Ovary (tissue), 9 donors: ENCODE measurements around the gene SLC4A2. TPM values are rescaled to one million over a fixed set of nuclear protein-coding genes. Genes with fewer than 3 reads are reported as not detected.

Experiments used
- DNase-seq, 5 donors: peaks; one replicate each; pipeline ENCODE4 v3.0.0-alpha.2; 2019 to 2020
- H3K27ac ChIP-seq, 2 donors: fragments of 200-600 bp; one replicate each; pipeline versions ENCODE4 v1.5.1 to v1.8.0; 2019 to 2022
- H3K27me3 ChIP-seq: fragments of 200-600 bp; one replicate; pipeline ENCODE4 v1.8.0; 2022
- H3K36me3 ChIP-seq: fragments of 200-600 bp; sonication (generic); one replicate; pipeline ENCODE4 v1.5.1; 2019
- H3K4me1 ChIP-seq: one replicate; pipeline ENCODE4 v1.8.1; 2013; ENCODE audit warnings: mild to moderate bottlenecking, moderate library complexity; ENCODE audit not compliant: insufficient read depth
- H3K4me3 ChIP-seq: fragments of 200-600 bp; sonication (generic); one replicate; pipeline ENCODE4 v1.5.1; 2017
- H3K9me3 ChIP-seq, 2 donors: fragments of 200-600 bp in 1 of 2; sonication (generic) in 1 of 2; one replicate each; pipeline versions ENCODE4 v1.5.1 to v1.8.1; 2013 to 2019; ENCODE audit warnings: mild to moderate bottlenecking in 1 of 2, moderate library complexity in 1 of 2
- CTCF ChIP-seq, 3 donors: fragments of 450-650 bp in 2 of 3; fragments of 200-600 bp in 1 of 3; IDR thresholded peaks; one replicate each; pipeline versions ENCODE4 v1.5.1 to v1.8.0; 2016 to 2022; ENCODE audit warnings: antibody characterized with exemption in 3 of 3, mild to moderate bottlenecking in 1 of 3
- EP300 ChIP-seq: sonication (generic); formaldehyde crosslinking; IDR thresholded peaks from one replicate; pipeline ENCODE4 v1.6.1; 2017; ENCODE audit warnings: antibody characterized with exemption
- POLR2A ChIP-seq: fragments of 450-650 bp; IDR thresholded peaks from one replicate; pipeline ENCODE4 v1.6.1; 2017; ENCODE audit warnings: antibody characterized with exemption, mild to moderate bottlenecking, moderate library complexity
- WGBS, 3 donors: extraction: QIAGEN DNeasy Blood & Tissue Kit in 1 of 3; methylation state at CpG; one replicate each; pipeline versions ENCODE4 v1.1.5 to v1.1.7; 2013 to 2017; 5-methylcytosine and 5-hydroxymethylcytosine counted together
- intact Hi-C, 4 donors: fragments of 100-400 bp; cut with DNase I; formaldehyde crosslinking; loops; one replicate each; pipeline versions ENCODE4 v1.11.0 to v1.15.1; 2022 to 2023
- polyA plus RNA-seq, 2 donors: library from polyadenylated mRNA; stranded (reverse); fragments of 200-250 nt in 1 of 2; fragments of 350-450 nt in 1 of 2; fragmentation: Illumina TruSeq in 1 of 2; extraction: RNeasy Lipid Tissue Mini Kit (QIAGEN cat#74804) in 1 of 2; gene quantifications; one replicate each; pipeline ENCODE4 v1.2.3, GENCODE V29; 2013 to 2014
- total RNA-seq, 7 donors: library from RNA; depleted of rRNA in 2 of 7; stranded (reverse); fragments of >200 nt in 2 of 7; fragmentation: NEBNext Ultra II Directional in 3 of 7; extraction: Animal tissue kit (Norgen Biotek cat#: 25700) in 3 of 7; gene quantifications; one replicate each; pipeline versions ENCODE4 v1.1.0 to v1.2.4, GENCODE V29; 2016 to 2023
- donor health status: DM: no; HTN: no; CAD: no; lungs with moderate emphysema.
- donor health status: DM: no; HTN: no; CAD: no.
- donor health status: Bipolar disorder and iron deficiency.
- donor health status: DM: yes; HTN: yes; CAD: no.
- donor health status: DM: no; HTN: no; CAD: no.
- donor health status: DM: yes; HTN: yes; CAD: no.

Gene SLC4A2
- total and polyA plus RNA-seq, 9 donors = 10.5 to 127 (median 94.3) TPM

- no peak for TF ChIP-seq EP300
- no peak for TF ChIP-seq CTCF (IDR thresholded peaks at IDR 0.05)
- 90 to 92% (median 91%) methylated on average over 12 to 20 of the region's 20 CpGs for WGBS, 3 donors
- intact Hi-C loops = no loop called here
Observed at GRCh38 chr7:151043959-151044358, 15.4 kb upstream of the SLC4A2 start.

GRCh38 chr7:151045262-151045661, 14.1 kb upstream of the SLC4A2 start:
- no peaks in the 10 kb centered on the region for H3K4me1 ChIP-seq
- intact Hi-C loops = no loop called here
- H3K27ac ChIP-seq = no peak overlapping the region
- H3K4me3 ChIP-seq = no peak overlapping the region
- 69 to 78% (median 71%) methylated on average over 11 of the region's 11 CpGs for WGBS, 3 donors
- no peaks in the 10 kb centered on the region for H3K9me3 ChIP-seq
- no peak for DNase-seq
- no peak for TF ChIP-seq CTCF (IDR thresholded peaks at IDR 0.05)
- no peak for TF ChIP-seq POLR2A
- TF ChIP-seq EP300 = no peak
- H3K36me3 ChIP-seq = no peaks in the 10 kb centered on the region
- no peaks in the 10 kb centered on the region for H3K27me3 ChIP-seq

More at GRCh38 chr7:151043959-151044358, 15.4 kb upstream of the SLC4A2 start:
- Histone ChIP-seq H3K27me3 (no peaks in the 10 kb centered on the region), H3K4me3 (no peak overlapping the region), H3K9me3 (no peaks in the 10 kb centered on the region), H3K4me1 (peaks cover 5% of the 10 kb centered on the region), H3K36me3 (no peaks in the 10 kb centered on the region), H3K27ac (no peak overlapping the region)
- no peak for DNase-seq

- intact Hi-C loops = no loop called here
- Histone ChIP-seq H3K36me3 (no peaks in the 10 kb centered on the region), H3K27me3 (no peaks in the 10 kb centered on the region), H3K4me1 (peaks cover 2% of the 10 kb centered on the region), H3K4me3 (no peak overlapping the region), H3K9me3 (no peaks in the 10 kb centered on the region), H3K27ac (no peak overlapping the region)
- DNase-seq = no peak
- 80 to 83% (median 80%) methylated on average over 9 of the region's 9 CpGs for WGBS, 3 donors
- TF ChIP-seq CTCF (IDR thresholded peaks at IDR 0.05) = no peak
- TF ChIP-seq EP300 = no peak
- no peak for TF ChIP-seq POLR2A
Observed at GRCh38 chr7:151045967-151046366, 13.4 kb upstream of the SLC4A2 start.

- 26 to 32% (median 28%) methylated on average over 14 of the region's 14 CpGs for WGBS, 3 donors
- H3K27ac ChIP-seq = no peak overlapping the region
- intact Hi-C loops = no loop called here
Observed at GRCh38 chr7:151046603-151047573, 12.5 kb upstream of the SLC4A2 start.

More at GRCh38 chr7:151046603-151047573, 12.5 kb upstream of the SLC4A2 start:
- no peaks in the 10 kb centered on the region for H3K27me3 ChIP-seq
- H3K4me3 ChIP-seq = no peak overlapping the region
- TF ChIP-seq EP300 (no peak), POLR2A (no peak), CTCF (IDR thresholded peaks at IDR 0.05) (no peak)
- peak in 2 of 5 donors; percentile 59 to 61 for DNase-seq
- H3K4me1 ChIP-seq = peaks cover 3% of the 10 kb centered on the region
- no peaks in the 10 kb centered on the region for H3K36me3 ChIP-seq
- H3K9me3 ChIP-seq = no peaks in the 10 kb centered on the region
